ENCODE results near the gene CALN1. TPM values are rescaled to one million over a fixed set of nuclear protein-coding genes. Genes with fewer than 3 reads are reported as not detected.

CALN1 gene
- total and polyA plus RNA-seq, 9 of the 15 experiments (the other 6 are each of a cell fraction or from before 2014, with no cell fraction given): 1.4 to 7.5 (median 3.3) TPM

- no peak for TF ChIP-seq MIER1 (IDR thresholded peaks at IDR 0.05; ENCODE audit: low read depth)
- peak; percentile 27; the same call in 1 of the 2 replicates for TF ChIP-seq USF1 (CRISPR knock-in tag; IDR thresholded peaks at IDR 0.05)
- TF ChIP-seq, protein P1, sequence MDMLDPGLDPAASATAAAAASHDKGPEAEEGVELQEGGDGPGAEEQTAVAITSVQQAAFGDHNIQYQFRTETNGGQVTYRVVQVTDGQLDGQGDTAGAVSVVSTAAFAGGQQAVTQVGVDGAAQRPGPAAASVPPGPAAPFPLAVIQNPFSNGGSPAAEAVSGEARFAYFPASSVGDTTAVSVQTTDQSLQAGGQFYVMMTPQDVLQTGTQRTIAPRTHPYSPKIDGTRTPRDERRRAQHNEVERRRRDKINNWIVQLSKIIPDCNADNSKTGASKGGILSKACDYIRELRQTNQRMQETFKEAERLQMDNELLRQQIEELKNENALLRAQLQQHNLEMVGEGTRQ (CRISPR knock-in tag; IDR thresholded peaks at IDR 0.05): peak; percentile 67
- TF ChIP-seq TFAM (CRISPR knock-in tag; conservative IDR thresholded peaks at IDR 0.05): no peak
- no peak for TF ChIP-seq FOXP1 (CRISPR knock-in tag; IDR thresholded peaks at IDR 0.05)
- TF ChIP-seq, protein P2, sequence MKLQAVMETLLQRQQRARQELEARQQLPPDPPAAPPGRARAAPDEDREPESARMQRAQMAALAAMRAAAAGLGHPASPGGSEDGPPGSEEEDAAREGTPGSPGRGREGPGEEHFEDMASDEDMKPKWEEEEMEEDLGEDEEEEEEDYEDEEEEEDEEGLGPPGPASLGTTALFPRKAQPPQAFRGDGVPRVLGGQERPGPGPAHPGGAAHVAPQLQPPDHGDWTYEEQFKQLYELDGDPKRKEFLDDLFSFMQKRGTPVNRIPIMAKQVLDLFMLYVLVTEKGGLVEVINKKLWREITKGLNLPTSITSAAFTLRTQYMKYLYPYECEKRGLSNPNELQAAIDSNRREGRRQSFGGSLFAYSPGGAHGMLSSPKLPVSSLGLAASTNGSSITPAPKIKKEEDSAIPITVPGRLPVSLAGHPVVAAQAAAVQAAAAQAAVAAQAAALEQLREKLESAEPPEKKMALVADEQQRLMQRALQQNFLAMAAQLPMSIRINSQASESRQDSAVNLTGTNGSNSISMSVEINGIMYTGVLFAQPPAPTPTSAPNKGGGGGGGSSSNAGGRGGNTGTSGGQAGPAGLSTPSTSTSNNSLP (IDR thresholded peaks at IDR 0.05; ENCODE audit: borderline replicate concordance, low read depth, low read length): no peak
- TF ChIP-seq RAD51 (IDR thresholded peaks at IDR 0.05; ENCODE audit: borderline replicate concordance, low read depth): peak; percentile 49; the same call in 1 of the 2 replicates
- no peak for TF ChIP-seq E2F8 (IDR thresholded peaks at IDR 0.05; ENCODE audit: low read depth, partially characterized antibody)
- peak; percentile 46; the same call in 1 of the 2 replicates for TF ChIP-seq ATF3 (IDR thresholded peaks at IDR 0.05)
- TF ChIP-seq ATF3 (CRISPR knock-in tag; conservative IDR thresholded peaks at IDR 0.05): no peak
- TF ChIP-seq FIP1L1 (IDR thresholded peaks at IDR 0.05; ENCODE audit: low read depth, low read length, poor library complexity, severe bottlenecking): no peak
- TF ChIP-seq EWSR1 (IDR thresholded peaks at IDR 0.05; ENCODE audit: borderline replicate concordance, low read depth, partially characterized antibody): no peak
- no peak for TF ChIP-seq RCOR1 (IDR thresholded peaks at IDR 0.05; ENCODE audit: borderline replicate concordance in 1 of 2, low read depth in 2 of 2, low read length in 2 of 2)
- TF ChIP-seq IRF2 (CRISPR knock-in tag; IDR thresholded peaks at IDR 0.05): no peak
- no peak for TF ChIP-seq ZNF277 (CRISPR knock-in tag; IDR thresholded peaks at IDR 0.05; ENCODE audit: borderline replicate concordance)
Measured at GRCh38 chr7:71868797-71869196, 543.3 kb downstream of the CALN1 start (continued).
